Mammary epithelial cell (primary cell): ENCODE measurements around the gene GRM4.

Source experiments
- CTCF ChIP-seq, 2 donors: IDR thresholded peaks in 1 of 2; conservative IDR thresholded peaks in 1 of 2; 2 replicates each; pipeline ENCODE4 v1.5.1; 2011 to 2012; ENCODE audit warnings: inconsistent platforms in 2 of 2, low read length in 2 of 2, mild to moderate bottlenecking in 2 of 2, control low read depth in 1 of 2, low read depth in 1 of 2; ENCODE audit not compliant: insufficient read depth in 1 of 2; ENCODE audit errors: extremely low read depth in 1 of 2
- EZH2 ChIP-seq: IDR thresholded peaks from 2 replicates; pipeline ENCODE4 v1.6.1; 2012; ENCODE audit warnings: low read length, inconsistent platforms, borderline replicate concordance

GRCh38 chr6:34071136-34071883, 74.6 kb downstream of the GRM4 start:
- TF ChIP-seq CTCF (conservative IDR thresholded peaks at IDR 0.05 in 1 of 2, IDR thresholded peaks at IDR 0.05 in 1 of 2; ENCODE audit: extremely low read depth in 1 of 2, insufficient read depth in 1 of 2, low read depth in 1 of 2, low read length in 2 of 2) (no peak), EZH2 (no peak)
